HG02678 (cell line): ENCODE results near the gene IFNW1.
"Not testable (repeated sequence)": the region's sequence is repeated elsewhere in the genome, so short reads cannot be mapped to it uniquely, and the experiment has no call there.

Experiments
- ATAC-seq: cut with Tn5 transposase; IDR thresholded peaks from one replicate; pipeline ENCODE4 v1.9.1; 2021; ENCODE audit warnings: mild to moderate bottlenecking, moderate library complexity; ENCODE audit not compliant: unreplicated experiment

The IFNW1 gene

GRCh38 chr9:21141427-21141882 lies at the start of gene IFNW1:
Gene IFNW1 (minus strand): TSS chr9:21141832. CDS start chr9:21141570, 262 bp downstream.
- ATAC-seq, result peak; percentile 73

DNA sequence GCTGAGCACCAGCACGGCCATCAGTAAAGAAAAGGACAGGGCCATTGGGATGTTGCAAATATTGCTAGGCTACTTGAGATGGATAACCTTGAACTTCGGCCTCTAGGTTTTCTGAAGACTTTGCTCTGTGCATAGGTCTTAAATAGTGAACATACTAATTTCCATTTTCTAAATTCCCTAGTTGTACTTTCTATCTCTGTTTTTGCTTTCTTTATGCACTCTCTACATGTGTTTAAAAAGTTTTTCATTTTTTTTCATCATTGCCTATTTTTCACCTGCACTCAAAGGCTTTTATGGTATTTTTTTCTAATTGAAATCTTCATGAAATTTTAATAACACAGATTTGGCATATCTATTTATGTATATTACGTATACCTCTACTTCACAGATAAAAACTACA lies 45.9 kb upstream of the IFNW1 start, which contains the start of gene IFNA4:
Gene IFNA4 (minus strand): TSS at position 101 of the 400 bp plus-strand sequence. CDS start 56 bp downstream, at position 45.
- ATAC-seq, result not testable (repeated sequence)

DNA sequence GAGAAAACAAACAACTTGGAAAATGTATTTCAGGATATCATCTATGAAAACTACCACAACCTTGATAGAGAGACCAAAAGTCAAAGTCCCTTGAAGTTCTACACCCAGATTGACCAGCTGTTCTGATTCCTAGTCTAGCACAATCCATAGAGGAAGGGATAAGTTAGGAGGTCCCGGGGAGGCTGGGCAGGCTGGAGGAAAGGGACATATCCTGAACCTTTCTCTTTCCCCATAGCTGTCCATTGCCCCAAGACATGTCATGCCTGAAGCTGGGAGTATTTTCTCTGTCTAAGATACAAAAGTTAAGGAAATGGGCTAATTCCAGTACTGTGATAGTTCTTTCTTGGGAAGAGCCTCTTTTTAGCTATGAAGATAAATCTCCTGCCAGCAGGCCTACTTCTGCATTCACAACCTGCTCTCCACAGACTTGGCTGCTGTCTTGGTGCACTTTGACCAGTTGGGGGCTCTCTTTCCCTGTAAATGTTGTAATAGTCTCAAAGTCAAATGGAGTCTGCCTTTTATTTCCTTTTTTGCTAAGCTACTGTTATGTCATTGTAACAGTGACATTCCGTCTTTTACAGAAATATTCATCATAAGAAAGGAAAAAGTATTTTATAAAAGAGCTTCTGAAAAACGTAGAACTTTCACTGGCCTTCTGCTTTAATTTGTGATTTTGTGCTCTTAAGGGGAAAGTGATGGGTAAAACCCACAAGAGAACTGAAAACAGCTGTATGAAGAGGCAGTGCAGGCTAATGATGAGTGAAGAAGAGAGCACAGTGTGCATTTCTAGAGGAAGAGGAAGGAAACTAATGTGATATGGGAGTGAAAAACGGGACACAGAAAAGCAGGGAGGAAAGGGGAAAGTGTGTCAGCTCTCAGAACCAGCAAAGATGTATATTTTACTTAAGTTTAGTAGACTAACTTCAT lies 41.4 kb upstream of the IFNW1 start:
- peak; percentile 95 for ATAC-seq

DNA sequence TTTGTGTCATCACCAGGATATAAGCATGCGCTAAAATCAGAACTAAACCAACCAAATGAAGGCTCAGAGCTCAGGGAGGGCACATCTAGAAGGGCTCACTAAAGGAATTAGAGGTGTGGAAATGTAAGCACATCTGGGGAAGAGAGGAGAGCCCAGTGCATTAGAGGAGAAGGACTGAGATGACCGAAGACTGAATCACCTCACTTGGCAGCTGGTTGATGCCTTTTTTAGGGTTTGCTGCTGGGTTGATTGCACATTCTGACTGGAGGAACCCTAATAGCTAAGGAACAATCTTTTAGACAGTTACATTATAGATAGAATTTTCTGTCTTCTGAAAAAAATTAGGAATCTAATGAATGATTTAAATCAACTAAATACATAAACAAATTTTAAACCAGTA lies 33.0 kb upstream of the IFNW1 start:
- no peak for ATAC-seq

GRCh38 chr9:21172156-21172555 lies 30.5 kb upstream of the IFNW1 start:
- ATAC-seq, result no peak

DNA sequence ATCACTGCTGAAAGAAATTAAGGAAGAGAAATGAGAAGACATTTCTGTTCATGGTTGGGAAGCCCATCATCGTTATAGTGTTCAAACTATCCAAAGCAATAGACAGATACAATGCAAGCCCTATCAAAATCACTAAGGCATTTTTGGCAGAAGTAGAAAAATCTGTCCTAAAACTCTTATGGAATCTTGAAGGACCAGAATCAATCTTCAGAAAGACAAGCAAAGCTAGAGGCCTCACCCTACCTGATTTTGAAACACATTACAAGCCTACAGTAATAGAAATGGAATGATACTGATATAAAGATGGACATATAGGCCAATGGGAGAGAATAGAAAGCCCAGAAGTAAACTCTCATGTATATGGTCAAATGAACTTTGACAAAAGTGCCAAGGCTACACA lies 29.7 kb upstream of the IFNW1 start:
- no peak for ATAC-seq

DNA sequence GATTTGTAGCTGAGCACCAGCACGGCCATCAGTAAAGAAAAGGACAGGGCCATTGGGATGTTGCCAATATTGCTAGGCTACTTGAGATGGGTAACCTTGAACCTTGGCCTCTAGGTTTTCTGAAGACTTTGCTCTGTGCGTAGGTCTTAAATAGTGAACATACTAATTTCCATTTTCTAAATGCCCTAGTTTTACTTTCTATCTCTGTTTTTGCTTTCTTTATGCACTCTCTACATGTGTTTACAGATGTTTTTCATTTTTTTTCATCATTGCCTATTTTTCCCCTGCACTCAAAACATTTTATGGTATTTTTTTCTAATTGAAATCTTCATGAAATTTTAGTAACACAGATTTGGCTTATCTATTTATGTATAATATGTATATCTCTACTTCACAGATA lies 24.9 kb upstream of the IFNW1 start, which contains the start of gene IFNA21:
Gene IFNA21 (minus strand): TSS at position 101 of the 400 bp plus-strand sequence. CDS start 48 bp downstream, at position 53.
- ATAC-seq, result not testable (repeated sequence)

DNA sequence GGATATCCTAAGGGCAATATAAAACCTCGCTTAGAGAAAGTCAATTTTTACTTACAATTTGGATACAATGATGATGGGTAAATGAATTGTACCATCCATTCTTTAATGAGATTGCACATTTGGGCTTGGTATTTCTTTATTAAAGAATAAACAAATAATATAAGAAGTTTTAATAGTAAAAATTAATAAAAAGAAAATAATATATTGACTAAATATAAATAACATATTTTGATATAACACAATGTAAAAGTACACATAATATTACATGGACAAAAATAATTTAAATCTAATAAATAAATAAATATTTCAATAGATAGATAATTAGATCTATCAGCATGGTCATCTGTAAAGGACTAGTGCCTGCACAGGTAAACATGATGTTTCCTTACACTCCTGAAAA lies 23.9 kb upstream of the IFNW1 start:
- ATAC-seq, result no peak

DNA sequence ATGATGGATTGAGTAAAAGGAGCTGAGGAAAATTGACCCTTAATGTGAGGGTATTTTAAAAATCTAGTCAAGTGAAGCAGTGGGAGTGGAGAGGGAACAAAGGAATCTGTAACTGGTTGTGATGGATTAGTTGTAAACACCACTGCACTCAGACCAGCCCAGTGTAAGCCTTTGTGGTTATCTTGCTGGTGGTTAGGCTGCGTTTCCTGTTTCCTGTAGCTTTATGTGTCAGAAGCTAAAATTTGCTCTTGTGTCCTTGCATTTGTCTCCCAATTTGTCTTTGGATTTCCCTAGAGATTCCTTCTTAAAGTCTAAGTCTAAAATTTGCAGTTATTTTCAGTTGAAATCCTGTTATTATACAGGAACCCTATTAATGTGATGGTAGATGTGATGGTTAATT lies 18.5 kb upstream of the IFNW1 start:
- ATAC-seq, result peak; percentile 98

DNA sequence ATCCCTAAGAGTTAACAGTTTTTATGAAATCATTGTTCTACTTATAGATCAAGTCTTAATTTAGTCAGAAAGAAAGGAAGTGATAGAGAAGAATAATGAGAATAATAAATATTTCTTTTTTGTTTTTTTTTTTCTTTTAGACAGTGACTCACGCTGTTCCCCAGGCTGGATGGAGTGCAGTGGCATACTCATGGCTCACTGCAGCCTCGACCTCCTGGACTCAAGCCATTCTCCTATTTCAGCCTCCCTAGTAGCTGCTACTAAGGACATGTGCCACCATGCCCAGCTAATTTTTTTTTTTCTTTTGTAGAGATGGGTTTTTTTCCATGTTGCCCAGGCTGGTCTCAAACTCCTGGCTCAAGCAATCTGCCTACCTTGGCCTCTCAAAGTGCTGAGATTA lies 13.9 kb upstream of the IFNW1 start:
- ATAC-seq, result no peak

- ATAC-seq, result peak; percentile 85
Observed at GRCh38 chr9:21154018-21154608, 12.5 kb upstream of the IFNW1 start.

DNA sequence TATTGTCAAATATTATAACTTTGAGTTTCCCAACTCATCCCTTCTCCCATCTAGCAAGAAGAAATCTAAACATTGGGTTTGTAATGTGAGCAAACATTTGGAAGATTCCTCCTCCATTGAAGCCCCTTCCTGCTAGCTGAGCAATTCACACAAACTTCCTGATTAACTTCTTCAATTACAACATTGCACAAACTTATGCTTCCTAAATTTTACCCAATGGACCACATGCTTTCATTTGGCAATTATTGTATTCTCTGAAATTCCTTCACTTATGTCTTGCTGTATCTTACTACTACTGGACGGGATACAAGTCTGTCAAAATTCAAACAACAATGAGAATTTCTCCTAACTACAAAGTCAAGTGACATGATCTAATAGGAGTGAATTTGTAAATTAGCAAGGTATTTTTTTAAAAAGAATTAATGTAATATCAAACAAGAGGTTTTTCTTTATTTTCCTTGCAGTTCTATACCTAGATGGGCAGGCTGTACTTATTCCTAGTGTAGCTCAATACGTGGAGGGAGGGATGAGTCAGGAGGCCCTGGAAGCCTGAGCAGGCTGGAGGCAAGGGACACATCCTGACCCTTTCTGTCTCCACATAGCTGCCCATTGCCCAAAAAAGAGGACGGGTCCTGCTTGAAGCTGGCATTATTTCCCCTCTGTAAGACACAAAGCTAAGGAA lies 11.8 kb upstream of the IFNW1 start:
- peak; percentile 36 for ATAC-seq

DNA sequence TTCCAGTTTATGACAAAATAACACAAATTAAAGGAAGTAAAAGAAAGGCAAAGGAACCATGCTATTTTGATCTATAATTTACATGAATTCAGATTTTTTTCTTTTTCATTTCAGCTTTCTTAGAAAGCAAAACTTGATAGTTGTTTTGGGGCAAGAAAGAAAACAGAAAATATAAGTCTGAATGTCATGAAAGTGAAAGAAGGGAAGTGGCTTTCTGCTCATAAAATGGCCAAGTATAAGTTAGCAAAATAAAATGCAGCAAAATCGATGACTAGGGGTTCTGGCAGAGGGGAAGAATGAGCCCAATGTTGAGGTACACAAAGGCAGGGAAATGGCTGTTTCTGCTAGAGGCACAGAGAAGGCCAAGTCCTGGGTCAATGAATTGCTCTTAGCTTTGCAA lies 3.0 kb upstream of the IFNW1 start:
- ATAC-seq, result peak; percentile 71

DNA sequence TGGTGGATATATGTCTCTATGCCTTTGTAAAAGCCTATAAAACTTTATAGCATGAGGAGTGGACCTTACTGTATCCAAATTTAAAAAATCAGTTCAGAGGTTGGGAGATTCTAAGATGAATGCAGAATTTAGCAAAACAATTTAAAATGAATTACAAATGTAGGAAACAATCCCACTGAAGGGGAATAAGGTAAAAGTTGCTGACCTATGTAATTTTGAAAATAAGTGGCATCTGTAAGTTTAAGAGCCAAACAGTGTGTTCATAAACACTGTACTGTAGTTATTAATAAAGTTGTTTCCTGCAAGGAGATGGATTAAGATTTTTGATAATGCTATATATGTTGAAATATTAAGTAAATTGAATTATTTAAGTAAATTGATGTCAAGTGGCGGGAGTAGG lies 4.6 kb downstream of the IFNW1 start:
- ATAC-seq, result no peak

DNA sequence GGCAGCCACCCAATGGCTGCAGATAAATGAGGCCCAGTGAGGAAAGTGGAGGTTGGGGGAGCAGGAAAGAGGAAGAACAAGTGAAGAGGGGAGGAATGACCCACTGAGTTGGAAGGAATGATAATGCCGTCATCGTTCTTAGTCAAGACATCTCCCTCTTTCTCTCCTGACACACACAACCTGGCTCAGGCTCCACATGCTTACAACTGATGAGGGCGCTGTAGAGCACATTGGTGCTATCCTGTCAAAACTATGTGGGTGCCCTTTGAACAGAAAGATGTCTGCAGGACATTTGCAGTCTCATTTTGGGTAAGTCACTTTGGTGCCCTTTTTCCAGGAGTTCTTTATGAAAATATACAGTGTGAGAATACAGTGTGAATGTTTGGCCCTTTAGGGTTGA lies 5.9 kb downstream of the IFNW1 start:
- ATAC-seq, result no peak

DNA sequence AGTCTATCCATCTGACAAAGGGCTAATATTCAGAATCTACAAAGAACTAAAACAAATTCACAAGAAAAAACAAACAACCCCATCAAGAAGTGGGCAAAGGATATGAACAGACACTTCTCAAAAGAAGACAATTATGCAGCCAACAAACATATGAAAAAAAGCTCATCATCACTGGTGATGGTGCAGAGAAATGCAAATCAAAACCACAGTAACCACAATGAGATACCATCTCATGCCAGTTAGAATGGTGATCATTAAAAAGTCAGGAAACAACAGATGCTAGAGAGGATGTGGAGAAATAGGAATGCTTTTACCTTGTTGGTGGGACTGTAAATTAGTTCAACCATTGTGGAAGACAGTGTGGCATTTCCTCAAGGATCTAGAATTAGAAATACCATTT lies 13.4 kb downstream of the IFNW1 start:
- ATAC-seq, result not testable (repeated sequence)

DNA sequence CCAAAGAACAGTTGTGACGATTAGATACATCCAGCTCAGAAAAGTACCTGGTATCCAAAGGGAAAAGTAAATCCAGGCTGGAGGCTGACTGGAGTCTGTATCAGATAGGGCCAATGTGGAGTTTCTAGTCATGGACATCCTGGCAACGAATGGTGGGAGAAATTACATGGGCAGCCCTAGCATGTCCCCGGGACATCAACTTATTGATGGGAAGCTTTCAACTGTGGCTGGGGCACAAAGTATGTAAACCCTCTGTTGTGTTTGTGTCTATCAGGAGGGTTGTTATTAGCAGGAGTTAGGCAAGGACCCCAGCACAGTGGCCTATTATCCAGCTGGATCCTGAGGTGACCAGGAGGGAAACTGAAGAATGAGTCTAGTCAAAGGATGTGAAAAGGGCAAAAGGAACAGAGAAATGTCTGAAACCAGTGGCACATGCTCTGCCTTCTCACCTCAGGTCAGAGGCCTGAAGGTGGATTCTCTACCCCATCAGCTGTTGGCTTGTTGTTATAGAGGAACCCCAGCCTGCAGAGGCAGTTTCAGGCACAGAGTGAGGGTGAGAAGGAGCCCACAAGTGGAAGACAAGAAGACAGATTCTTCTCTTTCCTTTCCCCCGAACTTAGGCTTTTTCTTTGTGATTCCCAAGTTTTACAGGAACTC lies 19.9 kb downstream of the IFNW1 start:
- ATAC-seq, result peak; percentile 89

GRCh38 chr9:21121079-21121478 lies 20.6 kb downstream of the IFNW1 start:
- ATAC-seq, result peak; percentile 63

- ATAC-seq, result peak; percentile 28
Observed at GRCh38 chr9:21119093-21119770, 22.4 kb downstream of the IFNW1 start.

- no peak for ATAC-seq
Observed at GRCh38 chr9:21114311-21114710, 27.3 kb downstream of the IFNW1 start.
